ENCODE results near the gene PLCH1. TPM values are rescaled to one million over a fixed set of nuclear protein-coding genes. Genes with fewer than 3 reads are reported as not detected.

PLCH1 gene
- total RNA-seq, 1 experiment from 2014 or later: 1.4 TPM

GRCh38 chr3:155555479-155556060 is 189.3 kb downstream of the PLCH1 start:
- H3K79me2 ChIP-seq (ENCODE audit: low read depth): no peaks in the 10 kb centered on the region
- H3K36me3 ChIP-seq (ENCODE audit: low read depth): no peaks in the 10 kb centered on the region
- no peaks in the 10 kb centered on the region for H3K9me2 ChIP-seq (ENCODE audit: insufficient read depth)
- no peak for DNase-seq
- BruUV-seq (replicated peaks): no TSS peak
- TF ChIP-seq, protein P1, sequence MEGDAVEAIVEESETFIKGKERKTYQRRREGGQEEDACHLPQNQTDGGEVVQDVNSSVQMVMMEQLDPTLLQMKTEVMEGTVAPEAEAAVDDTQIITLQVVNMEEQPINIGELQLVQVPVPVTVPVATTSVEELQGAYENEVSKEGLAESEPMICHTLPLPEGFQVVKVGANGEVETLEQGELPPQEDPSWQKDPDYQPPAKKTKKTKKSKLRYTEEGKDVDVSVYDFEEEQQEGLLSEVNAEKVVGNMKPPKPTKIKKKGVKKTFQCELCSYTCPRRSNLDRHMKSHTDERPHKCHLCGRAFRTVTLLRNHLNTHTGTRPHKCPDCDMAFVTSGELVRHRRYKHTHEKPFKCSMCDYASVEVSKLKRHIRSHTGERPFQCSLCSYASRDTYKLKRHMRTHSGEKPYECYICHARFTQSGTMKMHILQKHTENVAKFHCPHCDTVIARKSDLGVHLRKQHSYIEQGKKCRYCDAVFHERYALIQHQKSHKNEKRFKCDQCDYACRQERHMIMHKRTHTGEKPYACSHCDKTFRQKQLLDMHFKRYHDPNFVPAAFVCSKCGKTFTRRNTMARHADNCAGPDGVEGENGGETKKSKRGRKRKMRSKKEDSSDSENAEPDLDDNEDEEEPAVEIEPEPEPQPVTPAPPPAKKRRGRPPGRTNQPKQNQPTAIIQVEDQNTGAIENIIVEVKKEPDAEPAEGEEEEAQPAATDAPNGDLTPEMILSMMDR (conservative IDR thresholded peaks at IDR 0.05): no peak
- TF ChIP-seq EZH2 (IDR thresholded peaks at IDR 0.05; ENCODE audit: low read depth): no peak
- H2AFZ ChIP-seq: no peak overlapping the region
- CTCF ChIA-PET: no interaction called here
- POLR2A ChIA-PET (ENCODE audit: unreplicated experiment): no interaction called here
- H4K20me1 ChIP-seq (ENCODE audit: insufficient read depth): no peaks in the 10 kb centered on the region
- no peaks in the 10 kb centered on the region for H3F3A ChIP-seq (ENCODE audit: insufficient read depth, low read depth)
- no peaks in the 10 kb centered on the region for H3K4me1 ChIP-seq (replicated peaks; ENCODE audit: insufficient read depth)
- H3K27me3 ChIP-seq (ENCODE audit: insufficient read depth, low read depth): no peaks in the 10 kb centered on the region
- H3K4me3 ChIP-seq: no peak overlapping the region
- no peak overlapping the region for H3K27ac ChIP-seq
- H3K4me2 ChIP-seq: no peak overlapping the region
- intact Hi-C loops (cut with micrococcal nuclease; ENCODE audit: unreplicated experiment): no loop called here
- no peaks in the 10 kb centered on the region for H3K9me3 ChIP-seq (ENCODE audit: insufficient read depth, low read depth)

GRCh38 chr3:155554777-155555451 is 190.0 kb downstream of the PLCH1 start:
- no peaks in the 10 kb centered on the region for H3K9me3 ChIP-seq (ENCODE audit: insufficient read depth, low read depth)
- CTCF ChIA-PET: no interaction called here
- intact Hi-C loops (cut with micrococcal nuclease; ENCODE audit: unreplicated experiment): no loop called here
- no peaks in the 10 kb centered on the region for H3K4me1 ChIP-seq (replicated peaks; ENCODE audit: insufficient read depth)
- no peaks in the 10 kb centered on the region for H3K27me3 ChIP-seq (ENCODE audit: insufficient read depth, low read depth)
- H3K4me3 ChIP-seq: no peak overlapping the region
- no peak for DNase-seq
- no peaks in the 10 kb centered on the region for H3K36me3 ChIP-seq (ENCODE audit: low read depth)
- no peak overlapping the region for H2AFZ ChIP-seq
- H3K27ac ChIP-seq: no peak overlapping the region
- H4K20me1 ChIP-seq (ENCODE audit: insufficient read depth): no peaks in the 10 kb centered on the region
- no peak overlapping the region for H3K4me2 ChIP-seq
- no peaks in the 10 kb centered on the region for H3K79me2 ChIP-seq (ENCODE audit: low read depth)
- POLR2A ChIA-PET (ENCODE audit: unreplicated experiment): no interaction called here
- no peaks in the 10 kb centered on the region for H3K9me2 ChIP-seq (ENCODE audit: insufficient read depth)
- TF ChIP-seq EZH2 (IDR thresholded peaks at IDR 0.05; ENCODE audit: low read depth): no peak
- TF ChIP-seq, protein P1 (conservative IDR thresholded peaks at IDR 0.05): no peak
- H3F3A ChIP-seq (ENCODE audit: insufficient read depth, low read depth): no peaks in the 10 kb centered on the region
- no TSS peak for BruUV-seq (replicated peaks)

DNA sequence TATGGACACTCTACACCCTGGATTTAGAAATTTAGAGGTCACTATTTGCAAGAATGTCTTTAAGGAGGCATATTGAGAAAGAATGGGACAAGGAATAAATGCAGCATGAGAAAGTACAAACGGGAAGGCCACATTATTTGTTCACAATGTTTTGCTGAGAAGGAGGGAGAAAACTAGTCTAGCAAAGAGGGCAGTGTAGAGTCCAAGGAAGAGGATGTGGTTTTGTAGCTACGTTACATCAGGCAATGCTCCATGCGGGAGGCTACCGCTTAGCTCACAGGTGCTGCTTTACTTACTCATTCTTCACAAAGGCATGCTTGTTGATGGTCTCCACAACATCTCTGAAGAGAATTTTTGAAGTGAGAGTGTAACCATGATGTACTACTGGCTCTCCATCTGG is 191.1 kb downstream of the PLCH1 start:
- Histone ChIP-seq H3K4me3 (no peak overlapping the region), H3K4me1 (replicated peaks; ENCODE audit: insufficient read depth) (no peaks in the 10 kb centered on the region), H3K9me2 (ENCODE audit: insufficient read depth) (no peaks in the 10 kb centered on the region), H3K27me3 (ENCODE audit: insufficient read depth, low read depth) (no peaks in the 10 kb centered on the region), H3K79me2 (ENCODE audit: low read depth) (no peaks in the 10 kb centered on the region), H3K9me3 (ENCODE audit: insufficient read depth, low read depth) (no peaks in the 10 kb centered on the region), H4K20me1 (ENCODE audit: insufficient read depth) (no peaks in the 10 kb centered on the region), H2AFZ (no peak overlapping the region), H3F3A (ENCODE audit: insufficient read depth, low read depth) (no peaks in the 10 kb centered on the region), H3K27ac (no peak overlapping the region), H3K4me2 (no peak overlapping the region), H3K36me3 (ENCODE audit: low read depth) (no peaks in the 10 kb centered on the region)
- ChIA-PET CTCF (no interaction called here), POLR2A (ENCODE audit: unreplicated experiment) (no interaction called here)
- intact Hi-C loops (cut with micrococcal nuclease; ENCODE audit: unreplicated experiment): no loop called here
- no TSS peak for BruUV-seq (replicated peaks)
- no peak for TF ChIP-seq EZH2 (IDR thresholded peaks at IDR 0.05; ENCODE audit: low read depth)
- TF ChIP-seq, protein P1 (conservative IDR thresholded peaks at IDR 0.05): no peak
- DNase-seq: no peak
